Memory B cell (primary cell): ENCODE data around the gene NRXN3.

Experiments
- ATAC-seq: fragments of 150-1000 bp; cut with Tn5 transposase; 2 replicates; pipeline ENCODE4 v1.10.0; 2021; ENCODE audit warnings: low read depth, mild to moderate bottlenecking, moderate library complexity
- DNase-seq, 2 donors: peaks; one replicate each; pipeline ENCODE4 v3.0.0; 2022; ENCODE audit warnings: low spot score in 2 of 2
- H3K27ac Mint-ChIP-seq: one replicate; pipeline ENCODE4 v1.8.0; 2022; ENCODE audit warnings: mild to moderate bottlenecking, moderate library complexity, mixed read lengths
- H3K27me3 Mint-ChIP-seq: one replicate; pipeline ENCODE4 v1.8.0; 2022; ENCODE audit warnings: mixed read lengths
- H3K36me3 Mint-ChIP-seq: one replicate; pipeline ENCODE4 v1.8.0; 2022; ENCODE audit warnings: mild to moderate bottlenecking, mixed read lengths
- H3K4me1 Mint-ChIP-seq: one replicate; pipeline ENCODE4 v1.8.0; 2022; ENCODE audit warnings: mixed read lengths
- H3K4me3 Mint-ChIP-seq: one replicate; pipeline ENCODE4 v1.8.0; 2022; ENCODE audit warnings: mild to moderate bottlenecking, moderate library complexity, mixed read lengths
- H3K9me3 Mint-ChIP-seq: one replicate; pipeline ENCODE4 v1.8.0; 2022; ENCODE audit warnings: mixed read lengths

Gene NRXN3

DNA sequence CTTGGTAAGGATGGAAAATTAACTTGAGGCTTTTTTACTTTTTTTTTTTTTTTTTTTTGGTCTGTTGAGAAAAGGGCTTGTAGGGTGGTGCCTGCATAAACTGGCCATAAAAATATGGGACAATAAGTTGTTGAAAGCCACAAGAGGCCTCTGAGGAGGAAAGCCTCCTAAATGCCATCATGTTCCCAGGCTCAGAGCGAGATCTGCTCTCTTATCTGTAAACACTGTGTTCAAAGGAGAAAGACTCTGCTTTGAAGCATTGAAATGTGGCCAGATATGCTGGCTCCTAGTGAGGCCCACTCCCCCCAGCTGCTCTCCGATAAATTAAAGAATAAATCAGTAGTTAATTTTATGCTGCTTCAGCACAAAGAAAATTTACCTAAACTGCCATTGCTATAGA, 1536.2 kb downstream of the NRXN3 start:
- no peak overlapping the region for H3K4me3 Mint-ChIP-seq
- DNase-seq (no peak), ATAC-seq (no peak)
- H3K36me3 Mint-ChIP-seq: no peaks in the 10 kb centered on the region
- H3K27me3 Mint-ChIP-seq: no peaks in the 10 kb centered on the region
- H3K27ac Mint-ChIP-seq: no peak overlapping the region
- H3K4me1 Mint-ChIP-seq: no peaks in the 10 kb centered on the region
- peaks cover 4% of the 10 kb centered on the region for H3K9me3 Mint-ChIP-seq

DNA sequence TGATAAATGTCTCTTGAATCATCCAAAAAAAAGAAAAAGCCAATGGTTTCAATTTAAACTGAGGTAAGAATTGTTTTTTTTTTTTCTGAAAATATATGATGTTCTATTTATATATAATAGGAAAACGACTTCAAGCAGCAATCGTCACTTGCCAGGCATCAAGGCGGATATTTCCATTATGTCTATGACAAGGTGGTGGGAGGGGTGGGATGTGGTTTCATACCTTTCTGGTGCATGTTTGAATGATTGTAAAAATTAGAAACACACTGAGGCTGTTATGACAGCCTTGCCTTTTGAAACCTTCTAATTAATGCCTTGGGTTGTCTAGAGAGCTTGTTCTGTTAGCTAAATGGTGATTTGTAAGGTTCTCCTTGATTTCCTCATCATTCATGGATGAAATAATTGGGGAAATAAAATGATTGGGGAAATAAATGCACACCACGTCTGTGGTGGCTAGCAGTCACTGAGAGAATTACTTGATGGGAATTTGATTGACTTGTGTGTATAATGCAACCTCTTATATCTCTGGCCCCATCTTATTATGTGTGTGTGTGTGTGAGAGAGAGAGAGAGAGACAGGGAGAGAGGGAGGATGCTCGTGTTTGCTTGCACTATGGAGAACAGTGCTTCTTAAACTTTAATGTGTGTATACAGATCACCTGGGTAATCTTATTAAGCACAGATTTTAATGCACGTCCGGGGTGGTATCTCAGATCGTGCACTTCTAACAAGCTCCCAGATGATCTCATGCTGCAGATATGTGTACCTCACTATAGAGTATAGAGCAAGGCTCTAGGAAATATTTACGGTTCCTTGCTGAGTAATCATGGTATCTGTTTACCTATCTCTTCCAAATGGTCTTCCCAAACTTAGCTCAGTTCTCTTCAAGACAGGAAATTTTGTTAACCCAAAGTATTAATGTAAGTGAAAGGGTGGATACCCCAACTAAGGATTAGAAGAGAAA, 1538.5 kb downstream of the NRXN3 start:
- DNase-seq: no peak
- H3K36me3 Mint-ChIP-seq: no peaks in the 10 kb centered on the region
- H3K9me3 Mint-ChIP-seq: peaks cover 6% of the 10 kb centered on the region
- H3K27ac Mint-ChIP-seq: no peak overlapping the region
- no peak for ATAC-seq
- H3K4me1 Mint-ChIP-seq: no peaks in the 10 kb centered on the region
- H3K27me3 Mint-ChIP-seq: no peaks in the 10 kb centered on the region
- H3K4me3 Mint-ChIP-seq: no peak overlapping the region

DNA sequence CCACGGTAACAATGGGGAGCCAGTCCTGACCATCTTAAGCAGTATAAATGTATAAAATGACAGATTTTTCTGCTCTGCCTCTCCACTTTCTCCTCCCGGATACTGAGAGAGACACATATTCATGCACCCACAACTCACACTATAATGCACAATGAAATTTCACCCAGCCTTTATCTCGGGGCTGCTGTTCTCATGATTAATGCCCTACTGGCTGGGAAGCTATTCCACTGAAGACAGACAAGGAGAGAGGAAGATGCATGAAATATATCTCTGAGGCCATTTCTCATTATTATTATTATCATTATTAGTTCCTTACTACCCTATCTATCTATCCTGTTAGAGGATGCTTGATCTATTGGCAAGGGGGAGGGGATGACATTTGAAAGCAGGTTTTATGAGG, 1539.4 kb downstream of the NRXN3 start:
- H3K36me3 Mint-ChIP-seq: no peaks in the 10 kb centered on the region
- no peaks in the 10 kb centered on the region for H3K27me3 Mint-ChIP-seq
- peaks cover 6% of the 10 kb centered on the region for H3K9me3 Mint-ChIP-seq
- H3K27ac Mint-ChIP-seq: no peak overlapping the region
- no peak overlapping the region for H3K4me3 Mint-ChIP-seq
- DNase-seq (no peak), ATAC-seq (no peak)
- no peaks in the 10 kb centered on the region for H3K4me1 Mint-ChIP-seq

DNA sequence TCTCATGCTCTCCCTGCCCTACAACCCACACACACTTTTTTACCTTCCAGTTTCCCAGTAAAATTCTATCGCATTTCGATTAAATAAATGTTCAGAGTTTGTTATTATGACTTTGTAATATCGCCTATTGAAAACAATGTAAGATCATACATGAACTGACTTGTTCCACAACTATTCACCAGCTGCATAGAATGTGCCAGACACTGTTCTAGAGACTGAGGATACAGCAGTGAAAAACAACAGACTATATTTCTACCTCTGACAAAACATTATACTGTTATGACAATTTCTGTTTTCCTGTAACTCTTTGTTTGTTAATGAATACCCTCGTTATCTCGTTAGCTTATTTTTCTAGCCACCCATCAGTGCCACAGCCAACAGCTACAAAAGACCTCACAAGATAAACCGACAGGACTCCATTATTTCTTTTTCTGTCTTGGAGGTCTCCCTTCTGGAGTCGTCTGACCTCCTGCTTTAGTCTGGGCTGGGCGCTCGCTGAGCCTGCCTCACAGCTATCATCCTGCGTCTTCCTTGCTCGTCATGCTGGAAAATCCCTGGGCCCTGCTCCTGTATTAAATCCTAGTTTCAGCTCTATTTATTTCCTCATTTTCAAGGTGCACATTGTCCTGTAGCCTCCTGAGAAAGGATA, 1542.3 kb downstream of the NRXN3 start:
- H3K27me3 Mint-ChIP-seq: no peaks in the 10 kb centered on the region
- H3K4me1 Mint-ChIP-seq: no peaks in the 10 kb centered on the region
- no peak for DNase-seq
- H3K9me3 Mint-ChIP-seq: peaks cover 4% of the 10 kb centered on the region
- no peak overlapping the region for H3K4me3 Mint-ChIP-seq
- no peak for ATAC-seq
- H3K36me3 Mint-ChIP-seq: no peaks in the 10 kb centered on the region
- H3K27ac Mint-ChIP-seq: no peak overlapping the region

DNA sequence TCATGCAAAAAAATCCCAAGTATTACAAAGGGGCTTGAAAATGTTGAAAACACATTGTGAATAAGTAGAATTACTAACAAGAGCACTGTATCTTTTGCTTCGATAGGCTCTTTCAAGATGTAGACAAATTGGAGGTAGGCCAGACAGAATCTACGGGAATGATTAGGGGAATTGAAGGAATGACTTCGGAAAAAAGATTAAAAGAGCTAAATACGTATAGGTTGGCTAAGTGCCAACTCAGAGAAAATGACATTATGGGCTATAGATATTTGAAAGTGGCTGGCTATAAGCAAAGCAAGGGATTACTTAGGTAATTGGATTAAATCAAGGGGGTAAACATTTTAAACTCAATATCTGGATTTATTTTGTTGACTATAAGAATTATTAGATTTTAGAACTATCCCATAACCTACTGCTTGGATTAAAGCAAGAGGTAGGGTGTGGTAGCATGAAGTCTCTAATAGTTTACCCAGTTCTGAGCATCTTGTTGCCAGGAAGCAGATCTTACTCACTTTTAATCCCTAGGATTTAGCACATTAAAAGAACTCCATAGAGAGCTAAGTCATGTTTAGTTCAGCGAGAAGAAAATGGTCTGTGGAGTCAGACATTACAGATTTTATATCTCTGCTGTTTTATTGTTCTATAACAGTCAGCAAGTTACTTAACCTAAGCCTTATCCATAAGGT, 1551.4 kb downstream of the NRXN3 start:
- no peak for DNase-seq
- no peaks in the 10 kb centered on the region for H3K36me3 Mint-ChIP-seq
- H3K27me3 Mint-ChIP-seq: no peaks in the 10 kb centered on the region
- no peak overlapping the region for H3K4me3 Mint-ChIP-seq
- no peaks in the 10 kb centered on the region for H3K4me1 Mint-ChIP-seq
- H3K27ac Mint-ChIP-seq: no peak overlapping the region
- no peak for ATAC-seq
- H3K9me3 Mint-ChIP-seq: peaks cover 6% of the 10 kb centered on the region

DNA sequence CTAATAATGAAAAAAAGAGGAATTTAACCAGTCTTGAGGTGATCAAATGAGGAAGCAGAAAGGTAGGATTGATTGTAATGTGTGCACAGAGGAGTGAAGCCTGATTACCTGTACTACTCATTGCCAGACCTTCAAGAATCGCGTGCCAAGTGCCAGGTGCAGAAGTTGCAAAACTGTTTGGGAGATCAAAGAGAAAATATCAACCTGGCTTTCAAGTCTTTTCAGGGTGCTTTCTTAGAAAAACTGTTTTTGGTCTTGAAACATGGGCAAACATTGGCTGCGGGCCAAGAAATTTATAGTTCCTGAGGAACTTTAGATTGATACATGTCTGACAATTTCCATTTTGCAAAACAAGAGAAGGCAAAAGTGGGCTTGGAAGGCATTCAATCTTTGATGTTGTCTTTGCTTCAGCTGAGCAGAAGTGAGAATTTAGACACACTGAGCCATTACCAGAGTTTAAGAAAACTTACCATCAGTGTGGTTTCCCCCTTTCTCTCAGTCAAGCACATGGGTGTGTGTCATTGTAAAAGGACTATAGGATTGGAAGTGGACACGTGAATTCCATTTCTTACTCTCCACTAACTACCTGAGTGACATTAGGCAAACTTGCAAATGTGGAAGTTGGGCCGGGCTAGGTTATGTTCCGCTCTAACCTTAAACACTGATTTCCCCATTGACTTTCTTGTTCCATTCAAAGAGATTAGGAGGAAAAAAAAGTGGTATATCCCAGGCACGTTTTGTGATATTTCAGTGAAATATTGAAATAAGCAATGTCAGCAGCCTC, 1555.0 kb downstream of the NRXN3 start:
- Mint-ChIP-seq H3K27ac (no peak overlapping the region), H3K4me3 (no peak overlapping the region), H3K36me3 (no peaks in the 10 kb centered on the region), H3K4me1 (no peaks in the 10 kb centered on the region), H3K27me3 (no peaks in the 10 kb centered on the region), H3K9me3 (peaks cover 8% of the 10 kb centered on the region)
- DNase-seq (no peak), ATAC-seq (no peak)

DNA sequence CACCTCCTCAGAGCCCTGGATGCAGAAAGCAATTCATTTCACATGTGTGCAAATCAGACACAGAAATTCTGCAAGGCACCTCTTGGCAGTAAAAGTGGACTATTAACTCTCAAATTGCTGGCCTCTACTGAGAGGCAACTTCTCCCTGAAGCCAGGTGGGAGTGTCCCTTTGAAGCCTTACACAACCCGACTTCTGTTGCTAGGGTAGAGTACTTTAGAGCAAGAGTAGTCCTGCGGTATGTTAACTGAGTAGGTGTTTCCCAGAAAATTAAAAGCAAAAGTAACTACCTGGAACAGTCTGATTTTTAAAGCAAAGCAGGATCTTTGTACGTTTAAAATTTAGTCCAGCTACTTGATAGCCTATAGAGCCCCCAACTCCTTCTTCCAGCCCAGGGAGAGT, 1557.7 kb downstream of the NRXN3 start:
- DNase-seq (no peak), ATAC-seq (no peak)
- H3K36me3 Mint-ChIP-seq: no peaks in the 10 kb centered on the region
- H3K27ac Mint-ChIP-seq: no peak overlapping the region
- peaks cover 1% of the 10 kb centered on the region for H3K9me3 Mint-ChIP-seq
- no peak overlapping the region for H3K4me3 Mint-ChIP-seq
- no peaks in the 10 kb centered on the region for H3K27me3 Mint-ChIP-seq
- no peaks in the 10 kb centered on the region for H3K4me1 Mint-ChIP-seq

DNA sequence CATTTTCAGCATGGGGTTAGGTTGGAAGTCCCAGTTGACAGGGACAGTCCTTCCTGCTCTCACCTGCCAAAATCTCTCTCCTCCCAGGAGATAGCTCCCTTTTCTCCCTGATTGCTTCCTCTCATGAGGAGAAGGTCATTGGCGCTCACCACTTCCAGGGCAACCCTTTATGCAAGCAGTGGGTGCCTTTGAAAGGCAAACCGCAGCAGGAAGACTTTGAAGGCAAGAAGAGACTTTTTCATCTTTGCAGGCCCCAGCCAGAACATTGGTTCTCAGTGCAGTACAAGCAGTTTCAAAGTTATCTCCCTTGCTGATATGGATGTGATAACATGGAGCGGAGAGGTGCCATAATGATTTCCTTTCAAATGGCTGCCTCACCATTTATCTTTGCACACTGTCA, 1558.2 kb downstream of the NRXN3 start:
- DNase-seq: no peak
- H3K36me3 Mint-ChIP-seq: no peaks in the 10 kb centered on the region
- H3K9me3 Mint-ChIP-seq: peaks cover 1% of the 10 kb centered on the region
- H3K27me3 Mint-ChIP-seq: no peaks in the 10 kb centered on the region
- H3K27ac Mint-ChIP-seq: no peak overlapping the region
- no peak for ATAC-seq
- no peak overlapping the region for H3K4me3 Mint-ChIP-seq
- no peaks in the 10 kb centered on the region for H3K4me1 Mint-ChIP-seq

DNA sequence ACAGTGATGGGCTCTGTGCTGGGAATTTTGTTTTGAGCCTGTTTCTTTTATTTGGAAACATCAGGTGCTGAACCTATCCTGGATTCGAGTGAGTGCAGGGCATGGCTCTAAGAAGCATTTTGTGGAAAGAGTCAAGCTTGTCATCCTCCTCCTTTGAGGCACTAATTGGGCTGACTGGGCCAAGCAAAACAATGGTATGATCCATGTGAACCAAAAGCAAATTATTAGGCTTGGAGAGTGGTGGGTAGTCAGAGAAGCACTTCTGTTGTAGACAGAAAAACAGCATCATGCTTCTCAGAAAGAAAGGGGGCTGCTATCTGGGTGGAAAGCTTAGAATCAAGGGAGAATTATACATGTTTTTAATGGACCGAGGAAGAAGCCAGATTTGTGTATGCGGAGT, 1559.6 kb downstream of the NRXN3 start:
- Mint-ChIP-seq H3K9me3 (peaks cover 1% of the 10 kb centered on the region), H3K27me3 (no peaks in the 10 kb centered on the region), H3K36me3 (no peaks in the 10 kb centered on the region), H3K4me3 (no peak overlapping the region), H3K27ac (no peak overlapping the region), H3K4me1 (no peaks in the 10 kb centered on the region)
- no peak for DNase-seq
- ATAC-seq: no peak

DNA sequence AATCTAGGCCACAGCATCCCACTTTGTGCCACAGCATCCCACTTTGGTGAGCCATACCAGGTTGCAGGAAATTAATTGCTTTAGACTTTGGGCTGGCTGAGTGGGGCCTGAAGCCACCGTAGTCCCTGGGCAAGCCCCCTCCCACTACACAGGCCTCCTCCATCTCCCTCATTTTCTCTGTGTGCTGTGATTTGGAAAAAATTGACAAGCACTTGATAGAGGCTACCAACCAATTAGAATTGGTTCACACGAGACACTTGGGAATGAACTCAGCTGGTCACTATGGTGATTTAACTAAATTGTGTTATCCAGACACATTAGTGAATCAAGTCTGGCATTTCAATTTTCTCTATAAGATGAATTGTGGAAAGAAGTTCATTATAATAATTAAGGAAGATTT, 1560.0 kb downstream of the NRXN3 start:
- H3K27me3 Mint-ChIP-seq: no peaks in the 10 kb centered on the region
- no peak overlapping the region for H3K27ac Mint-ChIP-seq
- no peaks in the 10 kb centered on the region for H3K4me1 Mint-ChIP-seq
- H3K9me3 Mint-ChIP-seq: peaks cover 1% of the 10 kb centered on the region
- no peak for DNase-seq
- H3K4me3 Mint-ChIP-seq: no peak overlapping the region
- no peaks in the 10 kb centered on the region for H3K36me3 Mint-ChIP-seq
- ATAC-seq: no peak

DNA sequence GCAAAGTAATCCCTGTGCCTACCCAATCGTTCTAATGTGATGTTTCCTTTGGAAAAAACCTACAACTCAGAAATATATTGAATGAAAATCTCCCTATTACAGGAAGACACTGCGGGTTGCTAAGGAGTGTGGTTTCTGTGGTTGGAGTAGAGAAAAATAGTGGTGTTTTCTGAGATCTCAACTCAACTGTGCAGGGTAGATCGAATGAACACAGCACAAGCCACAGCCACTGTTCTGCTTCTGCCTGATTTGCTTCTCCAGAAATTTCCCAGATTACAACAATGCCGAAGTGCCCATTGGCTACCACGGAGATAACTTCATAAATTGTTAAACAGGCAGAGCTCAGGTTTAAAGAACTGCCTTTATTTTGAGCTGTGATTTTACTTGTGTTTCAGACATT, 1560.8 kb downstream of the NRXN3 start:
- Mint-ChIP-seq H3K36me3 (no peaks in the 10 kb centered on the region), H3K9me3 (peaks cover 1% of the 10 kb centered on the region), H3K27ac (no peak overlapping the region), H3K4me3 (no peak overlapping the region), H3K27me3 (no peaks in the 10 kb centered on the region), H3K4me1 (no peaks in the 10 kb centered on the region)
- DNase-seq (no peak), ATAC-seq (no peak)

DNA sequence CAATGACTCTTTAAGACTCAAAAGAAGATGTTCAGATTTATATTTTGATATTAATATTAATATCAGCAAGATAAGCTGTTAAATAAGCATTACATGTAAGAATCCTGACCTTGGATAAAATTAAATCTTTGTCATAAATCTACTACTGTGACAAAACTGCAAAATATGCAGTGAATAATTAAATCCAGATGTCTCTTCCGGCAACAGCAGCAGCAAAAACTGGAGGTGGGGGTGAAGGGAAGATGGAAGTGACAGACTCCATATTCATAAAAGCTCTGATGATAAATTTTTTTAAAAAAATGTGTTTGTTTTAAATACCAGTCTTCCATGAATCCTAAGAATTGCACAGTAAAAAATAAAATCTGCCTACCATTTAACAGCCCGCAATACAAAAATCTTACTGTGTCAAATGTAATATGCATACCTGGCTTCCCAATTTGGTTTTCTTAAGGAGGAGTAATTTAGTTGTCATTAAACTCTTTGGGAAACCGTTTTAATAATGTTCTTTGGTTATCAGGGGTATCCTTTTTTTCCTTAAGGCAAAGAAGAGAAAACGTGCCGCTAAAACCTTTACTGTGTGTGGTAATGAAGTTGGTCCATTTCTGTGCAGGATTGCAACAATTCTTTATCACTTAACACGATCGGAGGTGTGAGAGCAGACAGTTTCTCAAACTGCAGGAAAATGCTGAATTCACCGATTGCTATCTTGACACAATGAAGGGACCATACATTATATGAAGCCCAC, 1562.9 kb downstream of the NRXN3 start:
- ATAC-seq (no peak), DNase-seq (no peak)
- Mint-ChIP-seq H3K36me3 (peaks cover 2% of the 10 kb centered on the region), H3K27me3 (no peaks in the 10 kb centered on the region), H3K9me3 (peaks cover 6% of the 10 kb centered on the region), H3K27ac (no peak overlapping the region), H3K4me1 (no peaks in the 10 kb centered on the region), H3K4me3 (no peak overlapping the region)

DNA sequence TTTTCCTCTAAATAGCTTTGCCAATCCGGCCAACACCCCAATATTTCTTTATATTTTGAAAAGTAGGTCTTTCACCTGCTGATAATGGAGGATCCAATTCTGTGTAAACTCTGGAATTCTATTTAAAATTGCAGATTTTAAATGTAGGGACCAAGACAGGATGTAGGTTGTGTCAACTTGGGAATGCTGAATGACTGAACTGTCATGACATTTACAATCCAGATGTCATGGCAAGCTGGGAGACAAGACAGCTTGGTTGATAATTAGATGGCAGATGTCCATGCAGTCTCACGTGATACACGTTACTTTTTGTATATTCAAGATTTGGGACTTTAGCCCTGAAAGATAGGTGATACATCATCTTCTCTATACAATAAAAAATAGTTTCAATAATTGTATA, 1564.0 kb downstream of the NRXN3 start:
- Mint-ChIP-seq H3K27me3 (no peaks in the 10 kb centered on the region), H3K4me3 (no peak overlapping the region), H3K36me3 (peaks cover 2% of the 10 kb centered on the region), H3K9me3 (peaks cover 9% of the 10 kb centered on the region), H3K27ac (no peak overlapping the region), H3K4me1 (no peaks in the 10 kb centered on the region)
- ATAC-seq (no peak), DNase-seq (no peak)
